SK-N-SH treated with all-trans-retinoic acid at 6 μM for 48 hours (cell line): ENCODE measurements around the gene RSPH10B2.
"Not testable (repeated sequence)": the region's sequence is repeated elsewhere in the genome, so short reads cannot be mapped to it uniquely, and the experiment has no call there.

Experiments
- ATAC-seq: fragments of 200-7000 bp; cut with Tn5 transposase; 3 replicates; pipeline ENCODE4 v1.9.1; 2020; ENCODE audit warnings: mild to moderate bottlenecking, moderate library complexity
- ARNTL ChIP-seq: fragments of 450-650 bp; formaldehyde crosslinking; IDR thresholded peaks from 2 replicates; pipeline ENCODE4 v1.5.0; 2020; ENCODE audit warnings: low read depth, mild to moderate bottlenecking, moderate library complexity, borderline replicate concordance
- BACH2 ChIP-seq: fragments of 250-450 bp; sonication (Bioruptor Pico); IDR thresholded peaks from 2 replicates; pipeline ENCODE4 v1.9.0; 2021; ENCODE audit warnings: mild to moderate bottlenecking, borderline replicate concordance
- CREB5 ChIP-seq: fragments of 250-450 bp; sonication (Bioruptor Pico); IDR thresholded peaks from 2 replicates; pipeline ENCODE4 v1.5.1; 2020; ENCODE audit warnings: low read depth, mild to moderate bottlenecking, moderate library complexity
- CSDC2 ChIP-seq: fragments of 250-450 bp; sonication (Bioruptor Pico); IDR thresholded peaks from 2 replicates; pipeline ENCODE4 v1.5.0; 2020; ENCODE audit warnings: mild to moderate bottlenecking, moderate library complexity
- ESRRG ChIP-seq: fragments of 250-450 bp; sonication (Bioruptor Pico); IDR thresholded peaks from 2 replicates; pipeline ENCODE4 v1.6.1; 2021; ENCODE audit warnings: mild to moderate bottlenecking
- GLIS3 ChIP-seq: fragments of 250-450 bp; sonication (Bioruptor Pico); IDR thresholded peaks from 2 replicates; pipeline ENCODE4 v1.5.0; 2020; ENCODE audit warnings: mild to moderate bottlenecking, moderate library complexity
- ISL1 ChIP-seq: fragments of 250-450 bp; sonication (Bioruptor Pico); IDR thresholded peaks from 2 replicates; pipeline ENCODE4 v2.1.2; 2022; ENCODE audit warnings: mild to moderate bottlenecking, moderate library complexity
- OSR1 ChIP-seq: fragments of 250-450 bp; sonication (Bioruptor Pico); IDR thresholded peaks from 2 replicates; pipeline ENCODE4 v1.8.0; 2022; ENCODE audit warnings: moderate library complexity, mild to moderate bottlenecking, inconsistent platforms
- POU6F1 ChIP-seq: fragments of 250-450 bp; sonication (Bioruptor Pico); IDR thresholded peaks from 2 replicates; pipeline ENCODE4 v1.8.0; 2021; ENCODE audit warnings: low read depth, mild to moderate bottlenecking, moderate library complexity, borderline replicate concordance
- PPARA ChIP-seq: fragments of 250-450 bp; sonication (Bioruptor Pico); IDR thresholded peaks from 2 replicates; pipeline ENCODE4 v1.5.0; 2020; ENCODE audit warnings: mild to moderate bottlenecking, borderline replicate concordance
- RARB ChIP-seq: fragments of 250-450 bp; sonication (Bioruptor Pico); IDR thresholded peaks from 2 replicates; pipeline ENCODE4 v1.8.0; 2021; ENCODE audit warnings: mild to moderate bottlenecking, moderate library complexity
- SNAI2 ChIP-seq: fragments of 250-450 bp; sonication (Bioruptor Pico); IDR thresholded peaks from 2 replicates; pipeline ENCODE4 v1.5.0; 2020; ENCODE audit warnings: mild to moderate bottlenecking, moderate library complexity
- TCF4 ChIP-seq: fragments of 250-450 bp; sonication (Bioruptor Pico); IDR thresholded peaks from 2 replicates; pipeline ENCODE4 v1.8.0; 2021; ENCODE audit warnings: mild to moderate bottlenecking, moderate library complexity, borderline replicate concordance
- TOX ChIP-seq: fragments of 250-450 bp; sonication (Bioruptor Pico); IDR thresholded peaks from 2 replicates; pipeline ENCODE4 v1.8.0; 2021; ENCODE audit warnings: mild to moderate bottlenecking, moderate library complexity, borderline replicate concordance
- TSHZ2 ChIP-seq: fragments of 250-450 bp; sonication (Bioruptor Pico); IDR thresholded peaks from 2 replicates; pipeline ENCODE4 v1.5.0; 2020; ENCODE audit warnings: mild to moderate bottlenecking, moderate library complexity
- ZFP3 ChIP-seq: fragments of 250-450 bp; sonication (Bioruptor Pico); IDR thresholded peaks from 2 replicates; pipeline ENCODE4 v1.5.0; 2020; ENCODE audit warnings: mild to moderate bottlenecking, moderate library complexity
- ZFP30 ChIP-seq: fragments of 450-650 bp; formaldehyde crosslinking; IDR thresholded peaks from 2 replicates; pipeline ENCODE4 v1.5.0; 2022; ENCODE audit warnings: mild to moderate bottlenecking, moderate library complexity
- ZNF565 ChIP-seq: fragments of 450-650 bp; formaldehyde crosslinking; conservative IDR thresholded peaks from 2 replicates; pipeline ENCODE4 v1.5.0; 2020; ENCODE audit warnings: low read depth, mild to moderate bottlenecking, moderate library complexity
- ZNF70 ChIP-seq: fragments of 450-650 bp; formaldehyde crosslinking; IDR thresholded peaks from 2 replicates; pipeline ENCODE4 v1.5.0; 2020; ENCODE audit warnings: mild to moderate bottlenecking, moderate library complexity
- ZNF8 ChIP-seq: fragments of 450-650 bp; formaldehyde crosslinking; IDR thresholded peaks from 2 replicates; pipeline ENCODE4 v1.5.0; 2020; ENCODE audit warnings: mild to moderate bottlenecking, moderate library complexity
- TF ChIP-seq, protein P1 (sequence below): fragments of 250-450 bp; sonication (Bioruptor Pico); IDR thresholded peaks from 2 replicates; pipeline ENCODE4 v1.5.1; 2021; ENCODE audit warnings: mild to moderate bottlenecking, moderate library complexity
- TF ChIP-seq, protein P2 (sequence below): fragments of 250-450 bp; sonication (Bioruptor Pico); IDR thresholded peaks from 2 replicates; pipeline ENCODE4 v1.8.0; 2020; ENCODE audit warnings: mild to moderate bottlenecking, moderate library complexity, borderline replicate concordance

Gene RSPH10B2

GRCh38 chr7:6725003-6725402 lies 28.9 kb upstream of the RSPH10B2 start:
- no peak for TF ChIP-seq ISL1 (CRISPR knock-in tag)
- TF ChIP-seq ZNF565 (CRISPR knock-in tag) = no peak
- no peak for TF ChIP-seq ZFP3
- TF ChIP-seq GLIS3 = no peak
- no peak for TF ChIP-seq CSDC2 (CRISPR knock-in tag)
- no peak for TF ChIP-seq TOX
- TF ChIP-seq ESRRG = no peak
- no peak for TF ChIP-seq CREB5 (CRISPR knock-in tag)
- no peak for TF ChIP-seq SNAI2 (CRISPR knock-in tag)
- TF ChIP-seq PPARA (CRISPR knock-in tag) = no peak
- TF ChIP-seq, protein P1, sequence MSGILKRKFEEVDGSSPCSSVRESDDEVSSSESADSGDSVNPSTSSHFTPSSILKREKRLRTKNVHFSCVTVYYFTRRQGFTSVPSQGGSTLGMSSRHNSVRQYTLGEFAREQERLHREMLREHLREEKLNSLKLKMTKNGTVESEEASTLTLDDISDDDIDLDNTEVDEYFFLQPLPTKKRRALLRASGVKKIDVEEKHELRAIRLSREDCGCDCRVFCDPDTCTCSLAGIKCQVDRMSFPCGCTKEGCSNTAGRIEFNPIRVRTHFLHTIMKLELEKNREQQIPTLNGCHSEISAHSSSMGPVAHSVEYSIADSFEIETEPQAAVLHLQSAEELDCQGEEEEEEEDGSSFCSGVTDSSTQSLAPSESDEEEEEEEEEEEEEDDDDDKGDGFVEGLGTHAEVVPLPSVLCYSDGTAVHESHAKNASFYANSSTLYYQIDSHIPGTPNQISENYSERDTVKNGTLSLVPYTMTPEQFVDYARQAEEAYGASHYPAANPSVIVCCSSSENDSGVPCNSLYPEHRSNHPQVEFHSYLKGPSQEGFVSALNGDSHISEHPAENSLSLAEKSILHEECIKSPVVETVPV (CRISPR knock-in tag) = no peak
- TF ChIP-seq ARNTL (CRISPR knock-in tag) = no peak
- TF ChIP-seq TSHZ2 (CRISPR knock-in tag) = no peak
- TF ChIP-seq ZFP30 = no peak
- no peak for TF ChIP-seq TCF4 (CRISPR knock-in tag)
- no peak for TF ChIP-seq BACH2
- no peak for TF ChIP-seq OSR1 (CRISPR knock-in tag)
- TF ChIP-seq, protein P2, sequence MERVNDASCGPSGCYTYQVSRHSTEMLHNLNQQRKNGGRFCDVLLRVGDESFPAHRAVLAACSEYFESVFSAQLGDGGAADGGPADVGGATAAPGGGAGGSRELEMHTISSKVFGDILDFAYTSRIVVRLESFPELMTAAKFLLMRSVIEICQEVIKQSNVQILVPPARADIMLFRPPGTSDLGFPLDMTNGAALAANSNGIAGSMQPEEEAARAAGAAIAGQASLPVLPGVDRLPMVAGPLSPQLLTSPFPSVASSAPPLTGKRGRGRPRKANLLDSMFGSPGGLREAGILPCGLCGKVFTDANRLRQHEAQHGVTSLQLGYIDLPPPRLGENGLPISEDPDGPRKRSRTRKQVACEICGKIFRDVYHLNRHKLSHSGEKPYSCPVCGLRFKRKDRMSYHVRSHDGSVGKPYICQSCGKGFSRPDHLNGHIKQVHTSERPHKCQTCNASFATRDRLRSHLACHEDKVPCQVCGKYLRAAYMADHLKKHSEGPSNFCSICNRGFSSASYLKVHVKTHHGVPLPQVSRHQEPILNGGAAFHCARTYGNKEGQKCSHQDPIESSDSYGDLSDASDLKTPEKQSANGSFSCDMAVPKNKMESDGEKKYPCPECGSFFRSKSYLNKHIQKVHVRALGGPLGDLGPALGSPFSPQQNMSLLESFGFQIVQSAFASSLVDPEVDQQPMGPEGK (CRISPR knock-in tag) = no peak
- no peak for ATAC-seq

- not testable (repeated sequence) for ATAC-seq
Measured at GRCh38 chr7:6726341-6726740, 27.6 kb upstream of the RSPH10B2 start.

GRCh38 chr7:6727663-6728062 lies 26.2 kb upstream of the RSPH10B2 start:
- TF ChIP-seq TCF4 (CRISPR knock-in tag) (no peak), PPARA (CRISPR knock-in tag) (no peak), ZFP30 (no peak), ZNF70 (CRISPR knock-in tag) (no peak), ARNTL (CRISPR knock-in tag) (no peak), ESRRG (no peak), ZNF8 (CRISPR knock-in tag) (no peak), OSR1 (CRISPR knock-in tag) (no peak), CSDC2 (CRISPR knock-in tag) (no peak), ZFP3 (no peak), RARB (no peak), POU6F1 (CRISPR knock-in tag) (no peak), ZNF565 (CRISPR knock-in tag) (no peak), ISL1 (CRISPR knock-in tag) (no peak), CREB5 (CRISPR knock-in tag) (no peak), SNAI2 (CRISPR knock-in tag) (no peak), TOX (no peak)
- TF ChIP-seq, protein P2 (CRISPR knock-in tag) = no peak
- ATAC-seq = no peak

DNA sequence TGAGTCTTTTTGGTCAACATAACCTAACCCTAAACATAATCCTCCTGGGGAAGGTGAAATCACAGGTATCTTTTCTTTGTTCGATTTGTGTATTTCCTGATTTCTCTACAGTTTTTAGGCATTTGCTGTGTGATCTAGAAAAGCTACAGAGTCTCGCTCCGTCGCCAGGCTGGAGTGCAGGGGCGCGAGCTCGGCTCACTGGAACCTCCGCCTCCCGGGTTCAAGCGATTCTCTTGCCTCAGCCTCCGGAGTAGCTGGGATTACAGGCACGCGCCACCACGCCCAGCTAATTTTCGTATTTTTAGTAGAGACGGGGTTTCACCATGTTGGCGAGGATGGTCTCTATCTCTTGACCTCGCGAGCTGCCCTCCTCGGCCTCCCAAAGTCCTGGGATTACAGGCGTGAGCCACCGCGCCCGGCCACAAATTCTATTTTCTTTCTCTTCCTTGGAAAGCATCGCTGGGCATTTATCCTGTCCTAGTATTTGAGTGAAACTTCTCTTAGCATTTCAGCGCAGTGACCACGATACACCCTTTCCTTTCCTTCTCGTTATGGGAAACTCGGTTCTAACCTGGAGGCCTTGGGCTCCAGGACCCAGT lies 24.9 kb upstream of the RSPH10B2 start:
- not testable (repeated sequence) for ATAC-seq
